ENCODE measurements around the gene RAMP3.

GRCh38 chr7:45140827-45141226 lies 16.8 kb upstream of the RAMP3 start:
- TF ChIP-seq, protein P1, sequence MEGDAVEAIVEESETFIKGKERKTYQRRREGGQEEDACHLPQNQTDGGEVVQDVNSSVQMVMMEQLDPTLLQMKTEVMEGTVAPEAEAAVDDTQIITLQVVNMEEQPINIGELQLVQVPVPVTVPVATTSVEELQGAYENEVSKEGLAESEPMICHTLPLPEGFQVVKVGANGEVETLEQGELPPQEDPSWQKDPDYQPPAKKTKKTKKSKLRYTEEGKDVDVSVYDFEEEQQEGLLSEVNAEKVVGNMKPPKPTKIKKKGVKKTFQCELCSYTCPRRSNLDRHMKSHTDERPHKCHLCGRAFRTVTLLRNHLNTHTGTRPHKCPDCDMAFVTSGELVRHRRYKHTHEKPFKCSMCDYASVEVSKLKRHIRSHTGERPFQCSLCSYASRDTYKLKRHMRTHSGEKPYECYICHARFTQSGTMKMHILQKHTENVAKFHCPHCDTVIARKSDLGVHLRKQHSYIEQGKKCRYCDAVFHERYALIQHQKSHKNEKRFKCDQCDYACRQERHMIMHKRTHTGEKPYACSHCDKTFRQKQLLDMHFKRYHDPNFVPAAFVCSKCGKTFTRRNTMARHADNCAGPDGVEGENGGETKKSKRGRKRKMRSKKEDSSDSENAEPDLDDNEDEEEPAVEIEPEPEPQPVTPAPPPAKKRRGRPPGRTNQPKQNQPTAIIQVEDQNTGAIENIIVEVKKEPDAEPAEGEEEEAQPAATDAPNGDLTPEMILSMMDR (IDR thresholded peaks at IDR 0.05) = no peak
- no peak for TF ChIP-seq POLR2A (IDR thresholded peaks at IDR 0.05)

Data from uterus (tissue), 2 donors.